DMS 273 (cell line): ENCODE data around the gene CAPS2.
A peak's percentile ranks its signal among the peaks of the same experiment; 100 is the strongest.

Source experiments
- DNase-seq: peaks from one replicate; lab custom pipeline; 2025; ENCODE audit not compliant: unreplicated experiment; lab: John Stamatoyannopoulos, UW

Gene CAPS2

DNA sequence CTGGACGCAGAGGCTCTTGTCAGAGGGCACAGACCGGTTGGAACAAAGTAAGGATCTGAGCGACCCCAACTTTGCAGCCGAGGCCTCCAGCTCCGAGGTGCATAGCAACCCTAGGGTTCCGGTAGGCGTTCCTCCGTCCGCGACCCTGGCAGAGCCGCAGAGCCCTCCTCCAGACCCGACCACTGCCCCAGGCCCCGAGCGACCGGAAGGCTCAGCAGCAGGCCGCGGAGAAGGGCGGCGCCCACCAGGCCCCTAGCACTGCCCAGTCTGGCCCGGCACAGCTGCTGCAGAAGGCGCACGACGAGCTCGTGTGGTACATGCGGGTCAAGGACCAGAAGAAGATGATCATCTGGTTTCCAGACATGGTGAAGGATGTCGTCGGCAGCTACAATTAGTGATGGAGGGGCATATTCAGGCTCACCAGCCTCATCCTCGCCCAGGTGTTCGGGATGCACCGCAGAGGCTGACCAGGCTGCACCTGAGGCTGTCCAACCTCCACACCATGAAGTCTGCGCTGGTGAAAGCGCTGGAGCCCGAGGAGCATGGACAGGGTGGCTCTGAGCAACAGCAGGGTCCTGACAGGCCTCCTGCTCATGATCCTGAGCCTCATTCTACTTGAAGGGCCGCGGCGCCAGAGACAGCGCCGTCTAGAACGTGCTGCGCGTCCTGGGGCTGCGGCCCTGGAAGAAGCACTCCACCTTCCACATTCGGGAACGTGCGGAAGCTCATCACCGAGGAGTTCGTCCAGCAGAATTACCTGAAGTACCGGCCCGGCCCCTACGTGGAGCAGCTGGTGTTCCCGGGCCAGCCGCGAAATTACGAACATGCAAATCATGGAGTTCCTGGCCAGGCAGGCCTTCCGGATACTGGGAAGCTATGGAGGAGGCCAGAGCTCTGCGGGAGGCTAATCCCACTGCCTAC lies 24.5 kb downstream of the CAPS2 start:
- DNase-seq: no peak

DNA sequence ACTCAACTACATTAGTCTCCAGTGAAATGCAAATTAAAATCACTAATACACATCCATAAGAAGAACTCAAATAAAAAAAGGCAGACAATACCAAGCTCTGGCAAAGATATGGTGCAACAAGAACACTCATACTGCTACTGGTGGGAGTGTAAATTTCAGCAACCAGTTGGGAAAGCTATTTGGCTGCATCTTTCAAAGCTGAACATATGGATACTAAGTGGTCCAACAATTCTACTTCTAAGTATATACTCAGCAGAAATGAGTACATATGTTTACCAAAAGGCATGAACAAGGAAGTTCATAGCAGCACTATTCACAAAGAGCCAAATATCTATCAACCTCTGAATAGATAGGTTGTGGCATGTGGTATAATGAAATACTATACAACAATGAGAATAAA lies 27.3 kb downstream of the CAPS2 start:
- no peak for DNase-seq

DNA sequence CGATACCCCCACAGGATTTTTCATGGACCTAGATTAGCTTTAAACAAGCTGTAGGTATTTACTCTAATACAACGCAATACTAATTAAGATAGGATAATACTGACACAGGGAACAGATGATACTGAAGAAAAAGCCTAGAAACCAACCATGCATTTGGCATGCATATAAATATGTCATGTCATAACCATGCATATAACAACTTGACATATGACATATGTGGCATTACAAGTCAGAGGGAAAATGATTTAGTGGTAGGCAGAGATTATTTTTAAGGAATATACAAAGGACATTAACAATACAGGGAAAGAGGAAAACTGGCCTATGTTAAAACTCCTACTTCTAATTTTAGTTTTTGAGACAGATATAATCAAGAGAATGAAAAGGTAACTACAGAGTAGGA lies 27.9 kb downstream of the CAPS2 start:
- DNase-seq: no peak

DNA sequence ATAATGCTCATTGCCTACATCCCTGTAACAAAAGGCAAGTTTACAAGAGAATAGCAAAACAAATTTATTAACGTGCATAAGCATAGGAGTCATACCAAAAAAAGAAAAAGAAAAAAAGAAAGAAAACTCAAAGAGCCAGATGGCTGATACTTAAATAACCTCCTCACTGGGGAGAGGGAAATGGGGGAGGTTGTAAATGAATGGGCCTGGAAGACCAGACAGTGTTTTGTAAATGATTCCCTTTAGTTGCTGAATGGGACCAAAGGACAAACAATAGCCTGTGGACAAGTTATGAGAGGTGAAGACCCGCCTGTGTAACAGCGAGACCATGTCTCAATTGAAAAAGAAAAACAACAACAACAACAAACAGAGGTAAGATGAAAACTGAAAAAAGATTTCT lies 35.3 kb downstream of the CAPS2 start:
- peak; percentile 16 for DNase-seq

DNA sequence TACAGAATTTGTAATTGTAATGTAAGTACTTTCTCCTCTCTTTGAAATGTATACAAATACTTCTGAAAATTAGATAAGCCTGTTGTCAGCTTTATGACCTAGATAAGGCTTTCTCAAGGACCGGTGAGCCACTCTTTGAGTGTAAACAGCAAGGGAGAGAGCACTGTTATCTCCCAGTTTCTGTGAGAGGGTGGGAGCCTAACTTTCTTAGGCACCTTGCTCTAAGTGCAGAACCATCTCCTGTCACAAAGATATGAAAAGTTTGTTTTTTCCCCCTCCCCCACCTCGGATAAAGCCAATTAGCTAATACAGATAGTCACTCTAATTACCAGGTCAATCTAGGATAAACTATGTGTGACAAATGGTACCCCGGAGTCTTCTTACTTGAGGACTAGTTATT lies 35.8 kb downstream of the CAPS2 start:
- peak; percentile 16 for DNase-seq

DNA sequence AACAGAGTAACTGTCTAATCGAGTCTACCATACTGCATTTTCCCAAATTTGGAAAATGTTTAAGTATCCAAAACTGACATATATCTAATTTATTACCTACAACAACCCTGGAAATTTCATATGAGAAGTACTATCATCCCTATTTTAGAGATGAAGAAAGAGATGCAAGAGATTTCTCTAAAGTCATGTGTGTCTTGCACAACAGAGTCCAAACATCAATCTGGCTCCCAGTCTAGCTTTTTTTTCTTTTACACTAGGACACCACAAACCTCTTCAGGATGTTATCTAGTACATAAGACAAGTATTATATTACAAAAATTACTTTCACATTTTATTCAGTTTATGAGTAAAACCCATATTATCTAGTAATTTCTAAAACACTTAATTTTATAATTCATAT lies 39.1 kb downstream of the CAPS2 start:
- no peak for DNase-seq

DNA sequence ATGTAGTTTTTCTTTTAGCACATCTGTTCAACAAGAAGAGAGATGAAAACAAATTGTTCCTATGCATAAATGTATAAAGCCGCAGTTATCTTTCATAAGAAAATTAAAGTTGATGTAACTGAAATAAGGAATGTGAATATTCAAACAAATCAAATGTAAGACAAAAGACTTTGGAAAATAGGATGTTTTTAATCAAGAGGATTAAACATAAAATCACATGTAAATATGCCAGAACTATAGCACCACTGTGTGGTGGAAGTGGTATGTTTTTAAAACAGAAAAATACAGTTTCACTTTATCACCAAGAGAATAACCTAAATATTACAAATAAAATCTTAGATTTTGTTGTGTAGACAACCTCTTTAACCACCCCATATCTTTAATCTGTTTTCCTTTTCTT lies 40.4 kb downstream of the CAPS2 start:
- peak; percentile 11 for DNase-seq

DNA sequence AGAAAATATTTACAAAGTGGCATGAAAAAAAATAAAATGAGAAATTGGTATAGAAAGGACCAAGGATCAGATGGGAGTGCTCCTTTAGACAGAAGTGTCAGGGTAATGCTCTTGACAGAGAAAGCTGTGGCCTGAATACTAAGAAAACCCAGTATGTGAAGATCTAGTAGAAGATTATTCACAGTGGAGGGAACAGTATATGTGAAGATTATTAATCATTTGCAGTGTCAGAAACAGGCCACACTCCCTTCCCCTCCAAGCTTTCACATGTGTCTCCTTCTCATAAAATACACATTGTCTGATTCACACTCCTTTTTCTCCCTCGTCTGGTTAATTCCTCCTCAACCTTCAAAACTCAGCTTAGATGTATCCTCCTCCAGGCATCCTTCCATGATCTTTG lies 41.3 kb downstream of the CAPS2 start:
- DNase-seq: no peak

DNA sequence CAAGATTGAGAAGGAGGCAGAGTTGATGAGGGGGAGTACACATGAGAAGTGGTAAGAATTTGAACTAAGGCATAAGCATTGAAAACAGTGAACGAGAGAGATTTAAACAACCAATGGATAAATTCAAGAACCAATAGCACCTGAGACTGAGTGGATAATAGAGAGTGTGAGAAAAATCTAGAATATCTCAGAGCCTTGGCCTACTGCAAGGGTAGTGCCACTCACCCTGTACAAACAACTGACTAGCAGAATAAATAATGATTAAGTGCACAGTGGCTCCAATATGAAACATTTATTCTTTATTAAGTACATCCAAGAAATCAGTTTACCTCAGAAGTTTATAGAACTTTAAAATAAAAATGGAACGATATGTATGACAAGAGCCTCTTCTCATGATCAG lies 54.4 kb downstream of the CAPS2 start:
- no peak for DNase-seq

DNA sequence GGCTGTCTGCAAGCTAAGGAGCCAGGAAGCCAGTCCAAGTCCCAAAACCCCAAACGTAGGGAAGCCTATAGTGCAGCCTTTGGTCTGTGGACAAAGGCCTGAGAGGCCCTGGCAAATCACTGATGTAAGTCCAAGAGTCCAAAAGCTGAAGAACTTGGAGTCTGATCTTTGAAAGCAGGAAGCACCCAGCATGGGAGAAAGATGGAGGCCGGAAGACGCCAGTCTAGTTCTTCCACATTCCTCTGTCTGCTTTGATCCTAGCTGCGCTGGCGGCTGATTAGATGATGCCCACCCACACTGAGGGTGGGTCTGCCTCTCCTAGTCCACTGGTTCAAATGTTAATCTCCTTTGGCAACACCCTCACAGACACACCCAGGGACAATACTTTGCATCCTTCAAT lies 58.5 kb downstream of the CAPS2 start:
- DNase-seq: no peak

DNA sequence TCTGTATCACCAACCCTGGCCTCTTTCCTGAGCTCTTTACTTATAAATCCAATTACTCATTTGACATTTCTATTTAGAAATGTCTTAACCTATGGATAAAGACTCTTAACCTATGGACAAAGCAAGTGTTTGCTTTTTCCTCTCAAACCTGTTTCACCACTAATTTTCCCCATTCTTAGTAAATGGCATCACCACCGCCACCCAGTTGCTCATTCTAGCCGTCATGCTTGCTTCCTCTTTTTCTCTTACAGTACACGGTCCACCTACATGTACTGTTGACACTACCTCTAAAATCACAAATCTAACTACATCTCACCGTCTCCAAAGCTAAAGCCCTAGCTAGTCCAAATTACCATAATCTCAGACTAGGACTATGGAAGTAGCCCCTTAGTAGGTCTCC lies 60.0 kb downstream of the CAPS2 start:
- no peak for DNase-seq

DNA sequence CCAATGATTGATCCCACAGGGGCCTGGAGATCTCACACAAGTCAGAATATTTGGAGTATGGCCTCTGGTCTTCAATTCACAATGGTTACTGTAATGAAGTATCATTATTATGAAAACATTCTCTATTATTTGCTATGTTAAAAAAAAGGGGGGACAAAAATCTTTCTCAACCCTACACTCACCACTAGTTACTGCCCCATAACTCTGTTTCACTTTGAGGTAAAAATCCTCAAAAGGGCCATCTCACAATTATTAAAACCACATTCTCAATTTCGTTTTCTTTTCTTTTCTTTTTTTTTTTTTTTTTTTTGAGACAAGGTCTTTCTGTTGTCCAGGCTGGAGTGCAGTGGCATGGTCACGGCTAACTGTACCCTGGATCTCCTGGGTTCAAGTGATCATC lies 60.9 kb downstream of the CAPS2 start:
- DNase-seq: no peak

DNA sequence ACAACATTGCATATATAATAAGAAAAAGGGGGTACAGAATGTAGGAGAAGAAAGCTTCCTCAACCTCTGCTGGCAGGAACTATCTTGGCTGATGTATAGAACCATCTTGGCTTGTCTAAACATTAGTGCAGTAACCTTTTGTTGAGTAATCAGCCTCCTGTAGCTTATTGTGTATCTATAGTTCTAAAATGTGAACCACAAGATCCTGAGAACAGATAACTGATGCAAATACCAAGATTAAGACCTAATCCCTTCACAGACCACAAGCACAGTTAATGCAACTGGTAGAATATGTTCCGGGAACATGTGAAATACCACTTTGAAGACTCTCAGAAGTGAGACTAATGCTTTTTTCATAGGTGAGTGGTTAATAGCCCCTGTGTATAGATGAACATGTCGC lies 69.8 kb downstream of the CAPS2 start:
- no peak for DNase-seq

DNA sequence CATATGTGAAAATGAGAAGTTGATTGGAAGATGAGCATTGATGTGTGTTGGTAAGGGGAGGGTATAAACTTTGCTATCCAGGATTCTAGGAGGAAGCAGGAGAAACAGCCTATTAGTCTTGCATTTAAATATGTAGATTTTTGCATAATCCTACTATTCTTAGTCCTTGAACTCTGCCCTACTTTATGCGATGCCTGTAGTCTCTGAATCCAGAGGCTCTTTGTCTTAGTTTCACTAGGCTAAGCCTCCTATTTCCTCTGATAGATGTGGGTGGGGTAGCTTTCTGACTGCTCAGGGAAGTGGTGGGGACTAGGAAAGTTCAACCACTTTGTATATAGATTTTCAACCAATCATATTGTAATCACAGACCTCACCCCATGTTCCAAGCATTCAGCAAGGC lies 71.0 kb downstream of the CAPS2 start:
- no peak for DNase-seq

DNA sequence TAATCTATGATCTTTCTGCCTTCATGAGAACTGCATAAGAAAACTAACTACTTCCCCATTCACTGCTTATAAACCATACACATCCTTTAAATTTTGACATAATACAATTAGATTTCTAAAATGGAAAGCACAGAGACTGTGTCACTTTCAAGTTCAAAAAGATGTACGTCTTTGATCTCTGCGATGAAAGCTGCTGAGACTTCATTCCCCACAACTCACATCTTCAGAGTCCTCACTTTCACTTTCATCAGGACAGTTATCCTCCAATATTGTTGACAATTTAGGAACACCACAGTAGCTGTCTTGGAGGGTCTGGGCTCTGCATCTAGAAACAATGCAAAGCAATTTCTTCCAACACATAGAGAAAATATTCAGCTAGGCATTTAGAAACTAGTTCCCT lies 72.6 kb downstream of the CAPS2 start:
- no peak for DNase-seq

DNA sequence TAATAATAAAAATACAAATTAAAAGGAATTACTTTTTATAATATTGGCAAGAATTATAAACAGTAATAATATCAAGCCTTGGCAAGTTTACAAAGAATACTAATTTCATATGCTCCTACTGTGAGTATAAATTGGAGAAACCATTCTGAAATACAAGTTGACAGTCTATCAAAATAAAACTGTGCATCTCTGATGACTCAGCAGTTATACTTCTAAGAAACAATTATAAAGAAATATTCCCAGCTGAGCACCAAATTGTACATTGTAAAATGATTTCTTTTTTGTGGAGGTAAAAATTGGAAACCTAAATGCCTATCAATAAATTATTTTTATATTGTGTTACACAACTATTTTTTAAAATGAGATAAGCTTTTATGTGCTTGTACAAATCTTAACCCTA lies 85.0 kb downstream of the CAPS2 start:
- DNase-seq: no peak

DNA sequence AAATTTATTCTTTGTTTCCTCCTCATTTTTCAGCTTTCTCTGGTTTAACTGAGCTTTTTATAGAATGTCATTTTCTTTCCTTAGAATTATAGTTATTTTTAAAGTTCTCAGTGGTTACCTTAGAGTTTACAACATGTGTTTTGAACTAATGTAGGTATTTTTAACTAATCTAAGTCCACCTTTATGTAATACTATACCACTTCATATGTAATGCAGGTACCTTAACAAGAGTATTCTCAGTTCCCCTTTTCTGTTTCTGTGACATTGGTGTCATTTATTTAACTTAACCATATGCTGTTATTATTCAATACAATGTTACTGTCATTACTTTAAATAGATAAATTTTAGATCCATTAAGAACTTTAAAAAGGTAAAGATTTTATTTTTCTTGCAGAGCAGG lies 90.1 kb downstream of the CAPS2 start:
- DNase-seq: no peak

DNA sequence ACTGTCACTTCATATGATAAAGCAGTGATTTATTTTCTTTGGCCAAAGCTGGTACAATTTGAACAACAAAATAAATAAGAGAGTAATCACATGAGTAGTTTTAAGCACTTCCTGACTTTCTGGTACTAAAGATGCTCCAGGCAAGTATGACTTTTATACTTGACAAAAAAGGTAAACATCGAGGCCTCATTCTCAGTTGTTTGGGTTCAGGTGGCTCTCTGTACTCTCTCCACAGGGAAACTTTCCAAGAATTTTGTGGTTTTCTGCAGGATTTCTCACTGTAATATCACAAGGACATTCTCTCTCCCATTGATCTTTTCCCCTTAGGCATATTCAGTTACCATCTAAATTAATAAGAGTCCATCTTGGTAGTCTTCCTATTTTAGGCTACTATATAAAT lies 93.9 kb downstream of the CAPS2 start:
- DNase-seq: no peak

DNA sequence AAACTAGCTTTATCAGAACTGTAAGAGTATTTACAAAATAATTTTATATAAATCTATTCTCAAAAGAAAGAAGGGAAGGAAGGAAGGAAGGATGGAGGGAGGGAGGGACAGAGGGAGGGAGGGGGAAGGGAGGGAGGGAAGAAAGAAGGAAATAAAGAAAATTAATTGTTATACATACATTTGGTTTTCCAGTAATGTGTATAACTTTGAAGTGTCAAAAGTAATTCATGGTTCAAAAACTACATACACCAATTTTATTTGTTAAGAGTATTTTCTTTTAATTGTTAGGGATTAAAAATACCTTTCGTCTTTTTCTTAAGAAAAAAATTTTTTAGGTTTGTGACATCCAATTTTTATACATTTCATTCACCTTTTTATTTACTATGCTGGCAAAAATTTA lies 103.0 kb downstream of the CAPS2 start:
- DNase-seq: no peak
